H9 (cell line): Measurements from ENCODE around the gene KCNH1. TPM values are rescaled to one million over a fixed set of nuclear protein-coding genes. Genes with fewer than 3 reads are reported as not detected.

Source experiments
- DNase-seq: peaks from one replicate; pipeline ENCODE4 v3.0.0-alpha.2; 2017
- H2AFZ ChIP-seq: one replicate; pipeline ENCODE4 v1.6.1; 2013; ENCODE audit warnings: mild to moderate bottlenecking, low read length, control low read depth, moderate library complexity
- H2AK5ac ChIP-seq: 2 replicates; pipeline ENCODE4 v1.6.1; 2013; ENCODE audit warnings: low read length, control low read depth, mixed read lengths; ENCODE audit not compliant: insufficient read length
- H2BK120ac ChIP-seq: one replicate; pipeline ENCODE4 v1.6.1; 2013; ENCODE audit warnings: low read depth, mild to moderate bottlenecking, low read length, control low read depth, inconsistent platforms; ENCODE audit not compliant: poor library complexity, severe bottlenecking
- H2BK12ac ChIP-seq: 2 replicates; pipeline ENCODE4 v1.6.1; 2013; ENCODE audit warnings: low read length, control low read depth, mixed read lengths, low read depth; ENCODE audit not compliant: insufficient read length
- H2BK15ac ChIP-seq: 2 replicates; pipeline ENCODE4 v1.6.1; 2013; ENCODE audit warnings: low read depth, low read length, control low read depth
- H2BK20ac ChIP-seq: one replicate; pipeline ENCODE4 v1.6.1; 2013; ENCODE audit warnings: low read depth, mild to moderate bottlenecking, low read length, control low read depth, inconsistent platforms; ENCODE audit not compliant: poor library complexity, severe bottlenecking
- H2BK5ac ChIP-seq: 2 replicates; pipeline ENCODE4 v1.6.1; 2013; ENCODE audit warnings: low read length, control low read depth, mixed read lengths; ENCODE audit not compliant: insufficient read length
- H3K14ac ChIP-seq: 2 replicates; pipeline ENCODE4 v1.6.1; 2013; ENCODE audit warnings: low read length, control low read depth; ENCODE audit not compliant: insufficient read depth
- H3K18ac ChIP-seq: 2 replicates; pipeline ENCODE4 v1.6.1; 2013; ENCODE audit warnings: low read depth, mild to moderate bottlenecking, mixed read lengths, low read length, control low read depth; ENCODE audit not compliant: insufficient read length
- H3K23ac ChIP-seq: 2 replicates; pipeline ENCODE4 v1.6.1; 2013; ENCODE audit warnings: low read length, control low read depth, mixed read lengths, low read depth; ENCODE audit not compliant: insufficient read length
- H3K23me2 ChIP-seq: 2 replicates; pipeline ENCODE4 v1.6.1; 2013; ENCODE audit warnings: low read depth, mild to moderate bottlenecking, mixed read lengths, low read length, control low read depth; ENCODE audit not compliant: insufficient read length, poor library complexity, severe bottlenecking
- H3K27ac ChIP-seq: 2 replicates; pipeline ENCODE4 v1.5.1; 2013; ENCODE audit warnings: low read length, control low read depth, mixed read lengths, low read depth; ENCODE audit not compliant: insufficient read length
- H3K27me3 ChIP-seq: 2 replicates; pipeline ENCODE4 v1.6.1; 2013; ENCODE audit warnings: low read length, control low read depth, inconsistent platforms; ENCODE audit not compliant: insufficient read depth
- H3K4ac ChIP-seq: 2 replicates; pipeline ENCODE4 v1.6.1; 2013; ENCODE audit warnings: low read depth, mild to moderate bottlenecking, control low read depth, inconsistent platforms, low read length, moderate library complexity
- H3K4me1 ChIP-seq: 2 replicates; pipeline ENCODE4 v1.6.1; 2013; ENCODE audit warnings: low read length, control low read depth, inconsistent platforms; ENCODE audit not compliant: insufficient read depth
- H3K4me2 ChIP-seq: 2 replicates; pipeline ENCODE4 v1.6.1; 2013; ENCODE audit warnings: low read length, control low read depth, mixed read lengths; ENCODE audit not compliant: insufficient read length, insufficient read depth
- H3K56ac ChIP-seq: 2 replicates; pipeline ENCODE4 v1.6.1; 2013; ENCODE audit warnings: low read depth, mild to moderate bottlenecking, mixed read lengths, low read length, control low read depth; ENCODE audit not compliant: insufficient read length
- H3K79me1 ChIP-seq: 2 replicates; pipeline ENCODE4 v1.6.1; 2013; ENCODE audit warnings: low read depth, mild to moderate bottlenecking, moderate library complexity, low read length, control low read depth, inconsistent platforms; ENCODE audit not compliant: insufficient read depth, poor library complexity, severe bottlenecking
- H3K79me2 ChIP-seq: 2 replicates; pipeline ENCODE4 v1.6.1; 2013; ENCODE audit warnings: low read length, control low read depth, inconsistent platforms; ENCODE audit not compliant: insufficient read depth
- H3K9ac ChIP-seq: 2 replicates; pipeline ENCODE4 v1.6.1; 2013; ENCODE audit warnings: low read length, control low read depth, mixed read lengths; ENCODE audit not compliant: insufficient read length; ENCODE audit errors: extremely low read depth
- H3K9me3 ChIP-seq: one replicate; pipeline ENCODE4 v1.6.1; 2013; ENCODE audit warnings: low read depth, low read length, inconsistent platforms; ENCODE audit not compliant: control insufficient read depth
- H3T11ph ChIP-seq: one replicate; pipeline ENCODE4 v1.6.1; 2013; ENCODE audit warnings: mild to moderate bottlenecking, low read length, control low read depth, inconsistent platforms
- H4K20me1 ChIP-seq: one replicate; pipeline ENCODE4 v1.6.1; 2013; ENCODE audit not compliant: control insufficient read depth, insufficient read length, insufficient read depth
- H4K5ac ChIP-seq: 2 replicates; pipeline ENCODE4 v1.6.1; 2013; ENCODE audit warnings: low read depth, mild to moderate bottlenecking, mixed read lengths, low read length, control low read depth; ENCODE audit not compliant: insufficient read length
- H4K8ac ChIP-seq: replicated peaks from 2 replicates; pipeline ENCODE4 v1.6.1; 2013; ENCODE audit warnings: low read length, control low read depth, mixed read lengths, low read depth; ENCODE audit not compliant: insufficient read length
- H4K91ac ChIP-seq: 2 replicates; pipeline ENCODE4 v1.6.1; 2013; ENCODE audit warnings: low read depth, mild to moderate bottlenecking, moderate library complexity, mixed read lengths, low read length, control low read depth; ENCODE audit not compliant: insufficient read length
- H3K27ac Mint-ChIP-seq, 3 experiments: 2 replicates in 2 of 3; 3 replicates in 1 of 3; pipeline ENCODE4 v1.8.0; 2020 to 2021; ENCODE audit warnings: mixed read lengths in 3 of 3, mild to moderate bottlenecking in 1 of 3, moderate library complexity in 1 of 3
- H3K27me3 Mint-ChIP-seq: 2 replicates; pipeline ENCODE4 v1.8.0; 2021; ENCODE audit warnings: low read depth, mild to moderate bottlenecking, moderate library complexity, mixed read lengths
- H3K36me3 Mint-ChIP-seq, 3 experiments: 2 replicates in 2 of 3; 3 replicates in 1 of 3; pipeline ENCODE4 v1.8.0; 2020 to 2021; ENCODE audit warnings: low read depth in 3 of 3, mixed read lengths in 3 of 3; ENCODE audit not compliant: insufficient read depth in 1 of 3
- H3K4me1 Mint-ChIP-seq, 2 experiments: 2 replicates each; pipeline ENCODE4 v1.8.0; 2020; ENCODE audit warnings: mixed read lengths in 2 of 2
- H3K4me3 Mint-ChIP-seq, 2 experiments: 2 replicates in 1 of 2; 3 replicates in 1 of 2; pipeline ENCODE4 v1.8.0; 2020 to 2021; ENCODE audit warnings: mild to moderate bottlenecking in 2 of 2, mixed read lengths in 2 of 2, moderate library complexity in 1 of 2
- H3K9me3 Mint-ChIP-seq, 2 experiments: 2 replicates in 1 of 2; 3 replicates in 1 of 2; pipeline ENCODE4 v1.8.0; 2020; ENCODE audit warnings: mild to moderate bottlenecking in 2 of 2, mixed read lengths in 2 of 2, moderate library complexity in 1 of 2
- CTCF ChIP-seq: fragments of 200-600 bp; sonication (generic); conservative IDR thresholded peaks from 3 replicates; pipeline ENCODE4 v1.8.0; 2021; ENCODE audit warnings: antibody characterized with exemption, mild to moderate bottlenecking
- WGBS: extraction: QIAGEN DNeasy Blood & Tissue Kit; methylation state at CpG from one replicate; pipeline ENCODE4 v1.1.7; 2013; ENCODE audit warnings: missing lambda C conversion rate, low lambda C conversion rate, mixed read lengths; ENCODE audit not compliant: insufficient read length; ENCODE audit errors: extremely low coverage; 5-methylcytosine and 5-hydroxymethylcytosine counted together
- total RNA-seq: library from RNA; stranded (reverse); gene quantifications from 2 replicates; pipeline ENCODE4 v1.2.1, GENCODE V29; 2021

The KCNH1 gene
- total RNA-seq, 1 experiment from 2014 or later, result 0.11 TPM

GRCh38 chr1:211118407-211119102, 15.4 kb downstream of the KCNH1 start:
- Histone ChIP-seq H3T11ph (no peak overlapping the region), H2AK5ac (no peak overlapping the region), H3K56ac (no peak overlapping the region), H2BK15ac (no peak overlapping the region), H3K23me2 (no peaks in the 10 kb centered on the region), H3K9me3 (no peaks in the 10 kb centered on the region), H3K79me1 (no peaks in the 10 kb centered on the region), H3K23ac (no peak overlapping the region), H2AFZ (no peak overlapping the region), H3K27me3 (no peaks in the 10 kb centered on the region), H3K4me1 (no peaks in the 10 kb centered on the region), H4K91ac (no peak overlapping the region), H4K8ac (no peak overlapping the region), H2BK20ac (no peak overlapping the region), H3K18ac (no peak overlapping the region), H2BK12ac (no peak overlapping the region), H2BK120ac (no peak overlapping the region), H2BK5ac (no peak overlapping the region), H3K79me2 (no peaks in the 10 kb centered on the region), H3K9ac (no peak overlapping the region), H3K4me2 (no peak overlapping the region), H4K20me1 (no peaks in the 10 kb centered on the region), H3K14ac (no peak overlapping the region), H3K27ac (no peak overlapping the region), H4K5ac (no peak overlapping the region), H3K4ac (no peak overlapping the region)
- TF ChIP-seq CTCF, result no peak
- Mint-ChIP-seq H3K4me1 (no peaks in the 10 kb centered on the region), H3K36me3 (no peaks in the 10 kb centered on the region), H3K27ac (no peak overlapping the region), H3K9me3 (peaks cover 7% of the 10 kb centered on the region in 2 experiments; a peak in 2 of 5 replicates), H3K4me3 (no peak overlapping the region), H3K27me3 (peaks cover 2% of the 10 kb centered on the region)
- WGBS, result no CpG with 5 or more reads among the region's 9 CpGs
- no peak for DNase-seq
